OCI-LY1 (cell line): ENCODE measurements around the gene TMEM88.

ENCODE experiments used
- H2AFZ ChIP-seq: fragments of 200-600 bp; sonication (generic), shearing (Covaris generic); 2 replicates; pipeline ENCODE4 v1.6.0; 2014; ENCODE audit warnings: antibody characterized with exemption, mild to moderate bottlenecking, low read length
- H3F3A ChIP-seq: fragments of 200-600 bp; sonication (generic), shearing (Covaris generic); 2 replicates; pipeline ENCODE4 v1.6.0; 2014; ENCODE audit warnings: mild to moderate bottlenecking, antibody characterized with exemption, low read length, moderate library complexity; ENCODE audit not compliant: insufficient read depth
- H3K27ac ChIP-seq: fragments of 200-600 bp; sonication (generic); 2 replicates; pipeline ENCODE4 v1.5.1; 2014; ENCODE audit warnings: low read length, mixed run types, mild to moderate bottlenecking, low read depth; ENCODE audit not compliant: poor library complexity, severe bottlenecking
- H3K27me3 ChIP-seq: fragments of 200-600 bp; sonication (generic); 2 replicates; pipeline ENCODE4 v1.6.0; 2014; ENCODE audit warnings: antibody characterized with exemption, mild to moderate bottlenecking, low read length, moderate library complexity; ENCODE audit not compliant: insufficient read depth
- H3K36me3 ChIP-seq: fragments of 200-600 bp; sonication (generic); 2 replicates; pipeline ENCODE4 v1.6.1; 2014; ENCODE audit warnings: mild to moderate bottlenecking, antibody characterized with exemption, low read length, moderate library complexity, mixed read lengths; ENCODE audit not compliant: insufficient read depth
- H3K4me1 ChIP-seq: fragments of 200-600 bp; sonication (generic); 2 replicates; pipeline ENCODE4 v1.5.1; 2014; ENCODE audit warnings: mild to moderate bottlenecking, low read length, moderate library complexity; ENCODE audit not compliant: insufficient read depth, severe bottlenecking
- H3K4me2 ChIP-seq: fragments of 200-600 bp; sonication (generic), shearing (Covaris generic); 2 replicates; pipeline ENCODE4 v1.6.1; 2014; ENCODE audit warnings: low read length
- H3K4me3 ChIP-seq: fragments of 200-600 bp; sonication (generic); 2 replicates; pipeline ENCODE4 v1.5.1; 2014; ENCODE audit warnings: low read length, low read depth, mild to moderate bottlenecking, mixed read lengths; ENCODE audit not compliant: poor library complexity, severe bottlenecking
- H3K79me2 ChIP-seq: fragments of 200-600 bp; shearing (Covaris generic); 2 replicates; pipeline ENCODE4 v1.6.1; 2016; ENCODE audit warnings: mixed run types, low read length, mixed read lengths; ENCODE audit not compliant: insufficient read depth
- H3K9ac ChIP-seq: fragments of 200-600 bp; sonication (generic), shearing (Covaris generic); 2 replicates; pipeline ENCODE4 v1.6.1; 2014; ENCODE audit warnings: mild to moderate bottlenecking, low read length, mixed read lengths
- H3K9me2 ChIP-seq: fragments of 200-600 bp; sonication (generic), shearing (Covaris generic); 2 replicates; pipeline ENCODE4 v1.6.1; 2014; ENCODE audit warnings: low read depth, mild to moderate bottlenecking, low read length, mixed read lengths
- H3K9me3 ChIP-seq: fragments of 200-600 bp; shearing (Covaris generic); 2 replicates; pipeline ENCODE4 v1.6.1; 2014; ENCODE audit warnings: low read length, mixed read lengths
- H4K20me1 ChIP-seq: fragments of 200-600 bp; sonication (generic), shearing (Covaris generic); 2 replicates; pipeline ENCODE4 v1.6.0; 2016; ENCODE audit warnings: mild to moderate bottlenecking, low read length; ENCODE audit not compliant: insufficient read depth
- CTCF ChIP-seq: fragments of 200-600 bp; sonication (generic), shearing (Covaris generic); IDR thresholded peaks from 2 replicates; pipeline ENCODE4 v1.5.1; 2017; ENCODE audit warnings: mild to moderate bottlenecking, antibody characterized with exemption, low read length, moderate library complexity, mixed read lengths
- EZH2 ChIP-seq: fragments of 200-600 bp; sonication (generic), shearing (Covaris generic); IDR thresholded peaks from 2 replicates; pipeline ENCODE4 v1.8.0; 2017; ENCODE audit warnings: borderline replicate concordance, mixed run types, mild to moderate bottlenecking, antibody characterized with exemption, low read length, moderate library complexity, mixed read lengths

TMEM88 gene

GRCh38 chr17:7881276-7882054, 26.6 kb downstream of the TMEM88 start:
- H3K4me2 ChIP-seq, result peak overlapping the region; percentile 85
- no peaks in the 10 kb centered on the region for H4K20me1 ChIP-seq
- peak overlapping the region; percentile 97 for H3K27ac ChIP-seq
- H3K9me2 ChIP-seq, result no peaks in the 10 kb centered on the region
- peaks cover 29% of the 10 kb centered on the region for H3K36me3 ChIP-seq
- peaks cover 10% of the 10 kb centered on the region for H3K79me2 ChIP-seq
- H3F3A ChIP-seq, result peaks cover 12% of the 10 kb centered on the region; the same call in 1 of the 2 replicates
- H3K4me3 ChIP-seq, result peak overlapping the region; percentile 60
- H3K9me3 ChIP-seq, result no peaks in the 10 kb centered on the region
- H3K27me3 ChIP-seq, result no peaks in the 10 kb centered on the region
- TF ChIP-seq EZH2 (no peak), CTCF (no peak)
- H3K9ac ChIP-seq, result peak overlapping the region; percentile 81
- peaks cover 46% of the 10 kb centered on the region for H3K4me1 ChIP-seq
- H2AFZ ChIP-seq, result no peak overlapping the region

GRCh38 chr17:7882068-7882467, 27.2 kb downstream of the TMEM88 start:
- no peaks in the 10 kb centered on the region for H3K9me2 ChIP-seq
- H3K4me3 ChIP-seq, result peak overlapping the region; percentile 60
- TF ChIP-seq EZH2, result no peak
- no peak for TF ChIP-seq CTCF
- H2AFZ ChIP-seq, result no peak overlapping the region
- H3K79me2 ChIP-seq, result peaks cover 16% of the 10 kb centered on the region
- H3K4me1 ChIP-seq, result peaks cover 51% of the 10 kb centered on the region
- peak overlapping the region; percentile 81 for H3K9ac ChIP-seq
- H3K36me3 ChIP-seq, result peaks cover 28% of the 10 kb centered on the region
- peak overlapping the region; percentile 85 for H3K4me2 ChIP-seq
- no peaks in the 10 kb centered on the region for H3K9me3 ChIP-seq
- H4K20me1 ChIP-seq, result no peaks in the 10 kb centered on the region
- H3K27ac ChIP-seq, result peak overlapping the region; percentile 97
- H3K27me3 ChIP-seq, result no peaks in the 10 kb centered on the region
- peaks cover 12% of the 10 kb centered on the region; the same call in 1 of the 2 replicates for H3F3A ChIP-seq

DNA sequence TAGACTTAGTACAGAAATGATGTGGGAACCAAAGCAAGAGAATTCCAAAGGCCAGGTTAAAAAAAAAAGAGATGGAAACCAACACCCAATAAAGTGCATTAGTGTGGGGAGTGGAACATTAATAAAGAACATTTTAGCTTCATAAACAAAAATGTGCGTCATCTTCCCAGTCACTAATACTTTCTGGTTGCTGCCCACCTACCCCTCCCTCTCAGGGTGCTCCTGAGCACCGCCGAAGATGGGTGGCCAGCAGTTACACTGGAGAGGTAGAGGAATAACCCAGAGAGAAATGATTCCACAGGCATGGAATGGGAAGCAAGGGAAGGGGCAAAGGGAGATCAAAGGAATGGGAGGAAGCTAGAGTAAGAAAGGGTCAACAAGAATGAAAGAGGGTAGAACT, 27.8 kb downstream of the TMEM88 start:
- no peaks in the 10 kb centered on the region for H4K20me1 ChIP-seq
- H3K27me3 ChIP-seq, result no peaks in the 10 kb centered on the region
- peak overlapping the region; percentile 85 for H3K4me2 ChIP-seq
- H3K4me1 ChIP-seq, result peaks cover 54% of the 10 kb centered on the region
- H3K9ac ChIP-seq, result peak overlapping the region; percentile 81
- H3K36me3 ChIP-seq, result peaks cover 24% of the 10 kb centered on the region
- H3K9me3 ChIP-seq, result no peaks in the 10 kb centered on the region
- H3K79me2 ChIP-seq, result peaks cover 17% of the 10 kb centered on the region
- peaks cover 12% of the 10 kb centered on the region; the same call in 1 of the 2 replicates for H3F3A ChIP-seq
- H3K9me2 ChIP-seq, result no peaks in the 10 kb centered on the region
- no peak for TF ChIP-seq EZH2
- no peak for TF ChIP-seq CTCF
- peak overlapping the region; percentile 60 for H3K4me3 ChIP-seq
- H3K27ac ChIP-seq, result peak overlapping the region; percentile 97
- no peak overlapping the region for H2AFZ ChIP-seq
